Neural progenitor cell (in vitro differentiated cells): Measurements from ENCODE around the gene PRR23E. TPM values are rescaled to one million over a fixed set of nuclear protein-coding genes. Genes with fewer than 3 reads are reported as not detected.

Experiments
- DNase-seq: peaks from one replicate; pipeline ENCODE4 v3.0.0-alpha.2; 2016; ENCODE audit warnings: low spot score
- H2AFZ ChIP-seq: fragments of 200-600 bp; sonication (generic); replicated peaks from 2 replicates; pipeline ENCODE4 v1.6.1; 2016; ENCODE audit warnings: antibody characterized with exemption
- H3F3A ChIP-seq: fragments of 200-600 bp; sonication (generic); 2 replicates; pipeline ENCODE4 v1.6.1; 2016; ENCODE audit warnings: antibody characterized with exemption, low read depth
- H3K27ac ChIP-seq: fragments of 200-600 bp; sonication (generic); 2 replicates; pipeline ENCODE4 v1.5.1; 2016; ENCODE audit warnings: mild to moderate bottlenecking
- H3K27me3 ChIP-seq: fragments of 200-600 bp; sonication (generic); 2 replicates; pipeline ENCODE4 v1.6.1; 2016; ENCODE audit warnings: mild to moderate bottlenecking, moderate library complexity
- H3K36me3 ChIP-seq: fragments of 200-600 bp; sonication (generic); 2 replicates; pipeline ENCODE4 v1.5.1; 2016
- H3K4me1 ChIP-seq: fragments of 200-600 bp; sonication (generic); 2 replicates; pipeline ENCODE4 v1.6.1; 2016; ENCODE audit warnings: mixed run types
- H3K4me2 ChIP-seq: fragments of 200-600 bp; sonication (generic); 2 replicates; pipeline ENCODE4 v1.6.1; 2016
- H3K4me3 ChIP-seq: fragments of 200-600 bp; sonication (generic); 2 replicates; pipeline ENCODE4 v1.5.1; 2016
- H3K79me2 ChIP-seq: fragments of 200-600 bp; sonication (generic); 2 replicates; pipeline ENCODE4 v1.6.1; 2016; ENCODE audit warnings: low read depth
- H3K9ac ChIP-seq: fragments of 200-600 bp; sonication (generic); 2 replicates; pipeline ENCODE4 v1.6.1; 2016
- H3K9me3 ChIP-seq: fragments of 200-600 bp; sonication (generic); 2 replicates; pipeline ENCODE4 v1.5.1; 2016; ENCODE audit warnings: low read depth
- H4K20me1 ChIP-seq: fragments of 200-600 bp; sonication (generic); 2 replicates; pipeline ENCODE4 v1.6.1; 2016; ENCODE audit warnings: low read depth
- H3K27ac Mint-ChIP-seq: 3 replicates; pipeline ENCODE4 v1.8.0; 2021; ENCODE audit warnings: mixed read lengths
- H3K27me3 Mint-ChIP-seq: 2 replicates; pipeline ENCODE4 v1.8.0; 2022; ENCODE audit warnings: low read depth, mild to moderate bottlenecking, inconsistent platforms, moderate library complexity, mixed read lengths; ENCODE audit not compliant: insufficient read depth
- H3K36me3 Mint-ChIP-seq: 3 replicates; pipeline ENCODE4 v1.8.0; 2021; ENCODE audit warnings: mixed read lengths
- H3K4me1 Mint-ChIP-seq: 3 replicates; pipeline ENCODE4 v1.8.0; 2021; ENCODE audit warnings: mixed read lengths
- H3K4me3 Mint-ChIP-seq: 3 replicates; pipeline ENCODE4 v1.8.0; 2021; ENCODE audit warnings: mild to moderate bottlenecking, moderate library complexity, mixed read lengths
- H3K9me3 Mint-ChIP-seq: 3 replicates; pipeline ENCODE4 v1.8.0; 2020; ENCODE audit warnings: mixed read lengths
- CTCF ChIP-seq: fragments of 200-600 bp; sonication (generic); IDR thresholded peaks from 2 replicates; pipeline ENCODE4 v1.5.1; 2017; ENCODE audit warnings: antibody characterized with exemption, mild to moderate bottlenecking
- EZH2 ChIP-seq: fragments of 200-600 bp; sonication (generic); IDR thresholded peaks from 2 replicates; pipeline ENCODE4 v1.6.1; 2017; ENCODE audit warnings: antibody characterized with exemption, mild to moderate bottlenecking, moderate library complexity
- EZH2phosphoT487 ChIP-seq: fragments of 200-600 bp; sonication (generic); IDR thresholded peaks from 2 replicates; pipeline ENCODE4 v1.6.1; 2017; ENCODE audit warnings: antibody characterized with exemption
- total RNA-seq: library from RNA; depleted of rRNA; stranded (reverse); fragments of >200 nt; gene quantifications from 2 replicates; pipeline ENCODE4 v1.2.3, GENCODE V29; 2015; ENCODE audit warnings: low replicate concordance

Gene PRR23E
- total RNA-seq, 1 donor from 2014 or later, result not detected

- Histone ChIP-seq H3K27me3 (no peaks in the 10 kb centered on the region), H4K20me1 (no peaks in the 10 kb centered on the region), H3K36me3 (no peaks in the 10 kb centered on the region), H3K9me3 (peaks cover 2% of the 10 kb centered on the region), H3K4me3 (no peak overlapping the region), H2AFZ (no peak overlapping the region), H3K27ac (no peak overlapping the region), H3K79me2 (no peaks in the 10 kb centered on the region), H3K4me2 (no peak overlapping the region), H3K4me1 (no peaks in the 10 kb centered on the region), H3F3A (no peaks in the 10 kb centered on the region), H3K9ac (no peak overlapping the region)
- no peak for TF ChIP-seq EZH2
- Mint-ChIP-seq H3K9me3 (peaks cover 16% of the 10 kb centered on the region), H3K27me3 (peaks cover 3% of the 10 kb centered on the region), H3K4me3 (no peak overlapping the region), H3K36me3 (no peaks in the 10 kb centered on the region), H3K4me1 (no peaks in the 10 kb centered on the region), H3K27ac (no peak overlapping the region)
- DNase-seq, result no peak
Observed at GRCh38 chr3:127193775-127194174, 844 bp downstream of the PRR23E start.

- Histone ChIP-seq H3K27ac (no peak overlapping the region), H3K27me3 (no peaks in the 10 kb centered on the region), H4K20me1 (no peaks in the 10 kb centered on the region), H3K36me3 (no peaks in the 10 kb centered on the region), H3K9me3 (peaks cover 2% of the 10 kb centered on the region), H3K79me2 (no peaks in the 10 kb centered on the region), H3K4me3 (no peak overlapping the region), H3F3A (no peaks in the 10 kb centered on the region), H3K4me2 (no peak overlapping the region), H3K4me1 (no peaks in the 10 kb centered on the region), H2AFZ (no peak overlapping the region), H3K9ac (no peak overlapping the region)
- Mint-ChIP-seq H3K36me3 (no peaks in the 10 kb centered on the region), H3K27me3 (peaks cover 3% of the 10 kb centered on the region), H3K4me1 (no peaks in the 10 kb centered on the region), H3K9me3 (peaks cover 16% of the 10 kb centered on the region), H3K27ac (no peak overlapping the region), H3K4me3 (no peak overlapping the region)
- TF ChIP-seq EZH2phosphoT487 (no peak), CTCF (no peak), EZH2 (no peak)
- DNase-seq, result no peak
Observed at GRCh38 chr3:127194601-127195187, 1.8 kb downstream of the PRR23E start.

GRCh38 chr3:127195417-127195816 is 2.5 kb downstream of the PRR23E start:
- H3K79me2 ChIP-seq, result no peaks in the 10 kb centered on the region
- no peaks in the 10 kb centered on the region for H3K4me1 Mint-ChIP-seq
- no peak overlapping the region for H2AFZ ChIP-seq
- H3K9me3 Mint-ChIP-seq, result peaks cover 16% of the 10 kb centered on the region
- H3K9me3 ChIP-seq, result peaks cover 2% of the 10 kb centered on the region
- TF ChIP-seq CTCF, result no peak
- no peak for TF ChIP-seq EZH2
- no peak for TF ChIP-seq EZH2phosphoT487
- H3K27me3 ChIP-seq, result no peaks in the 10 kb centered on the region
- H3K27me3 Mint-ChIP-seq, result peaks cover 3% of the 10 kb centered on the region
- H3K27ac Mint-ChIP-seq, result no peak overlapping the region
- H3K27ac ChIP-seq, result no peak overlapping the region
- no peak for DNase-seq
- H3K4me1 ChIP-seq, result no peaks in the 10 kb centered on the region
- no peak overlapping the region for H3K4me2 ChIP-seq
- no peaks in the 10 kb centered on the region for H4K20me1 ChIP-seq
- H3K9ac ChIP-seq, result no peak overlapping the region
- no peaks in the 10 kb centered on the region for H3K36me3 ChIP-seq
- H3K4me3 ChIP-seq, result no peak overlapping the region
- H3K4me3 Mint-ChIP-seq, result no peak overlapping the region
- no peaks in the 10 kb centered on the region for H3F3A ChIP-seq
- no peaks in the 10 kb centered on the region for H3K36me3 Mint-ChIP-seq

- H3K4me3 ChIP-seq, result no peak overlapping the region
- no peaks in the 10 kb centered on the region for H3K79me2 ChIP-seq
- Mint-ChIP-seq H3K36me3 (no peaks in the 10 kb centered on the region), H3K9me3 (peaks cover 12% of the 10 kb centered on the region), H3K4me1 (no peaks in the 10 kb centered on the region), H3K4me3 (no peak overlapping the region), H3K27me3 (peaks cover 3% of the 10 kb centered on the region), H3K27ac (no peak overlapping the region)
- no peak overlapping the region for H2AFZ ChIP-seq
- no peaks in the 10 kb centered on the region for H3F3A ChIP-seq
- TF ChIP-seq CTCF, result no peak
- no peak for TF ChIP-seq EZH2phosphoT487
- TF ChIP-seq EZH2, result no peak
- no peaks in the 10 kb centered on the region for H4K20me1 ChIP-seq
- H3K4me1 ChIP-seq, result no peaks in the 10 kb centered on the region
- no peaks in the 10 kb centered on the region for H3K36me3 ChIP-seq
- H3K9me3 ChIP-seq, result peaks cover 2% of the 10 kb centered on the region
- no peak for DNase-seq
- no peak overlapping the region for H3K27ac ChIP-seq
- no peaks in the 10 kb centered on the region for H3K27me3 ChIP-seq
- H3K9ac ChIP-seq, result no peak overlapping the region
- no peak overlapping the region for H3K4me2 ChIP-seq
Observed at GRCh38 chr3:127196002-127196401, 3.1 kb downstream of the PRR23E start.
